ENCODE data around the gene FZR1. TPM values are rescaled to one million over a fixed set of nuclear protein-coding genes. Genes with fewer than 3 reads are reported as not detected.

The FZR1 gene
- total and polyA plus RNA-seq, 7 donors, result 12.8 to 25.8 (median 24.3) TPM

DNA sequence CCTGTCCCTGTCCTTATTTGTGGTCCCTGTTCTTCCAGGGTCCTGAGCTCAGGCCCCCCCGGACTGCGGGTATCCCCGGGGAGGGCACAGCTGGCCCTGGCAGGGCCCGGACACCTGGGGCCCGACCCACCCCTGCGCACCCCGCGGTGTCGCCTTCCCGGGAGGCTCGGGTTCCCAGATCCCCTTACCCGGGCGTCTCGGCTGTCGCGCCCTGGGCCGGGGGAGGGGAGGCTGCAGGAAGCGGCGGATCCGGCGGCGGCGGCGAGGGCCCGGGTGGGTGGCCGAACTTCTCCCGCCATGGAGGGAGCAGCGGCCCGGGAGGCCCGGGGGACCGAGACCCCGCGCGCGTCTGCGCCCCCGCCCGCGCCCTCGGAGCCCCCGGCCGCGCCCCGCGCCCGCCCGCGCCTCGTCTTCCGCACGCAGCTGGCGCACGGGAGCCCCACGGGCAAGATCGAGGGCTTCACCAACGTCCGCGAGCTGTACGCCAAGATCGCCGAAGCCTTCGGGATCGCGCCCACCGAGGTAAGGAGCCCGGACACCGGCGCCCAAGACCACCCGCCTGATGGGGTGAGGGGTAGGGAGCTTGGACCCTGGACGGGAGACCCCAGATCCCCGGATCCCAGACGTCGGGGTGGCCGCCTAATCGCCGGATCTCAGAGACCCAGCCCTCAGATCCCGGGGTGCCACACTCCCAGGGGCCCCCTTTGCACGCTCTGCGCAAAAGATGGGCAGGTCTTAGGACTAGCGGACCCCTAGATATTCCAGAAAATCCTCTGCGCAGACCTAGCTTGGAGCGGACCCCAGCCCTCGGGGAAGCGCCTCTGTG lies 79.4 kb downstream of the FZR1 start, which contains the start of gene GIPC3:
Gene GIPC3, plus strand, starts transcription at position 178 of the 826 bp plus-strand sequence. Its CDS starts 120 bp downstream, at position 298.
- intact Hi-C loops (cut with DNase I), result no loop called here
- Histone ChIP-seq H3K36me3 (ENCODE audit: insufficient read depth in 1 of 2, low read depth in 1 of 2) (no peaks in the 10 kb centered on the region), H3K9me3 (no peaks in the 10 kb centered on the region), H3K4me1 (no peaks in the 10 kb centered on the region), H3K27me3 (ENCODE audit: insufficient read depth in 3 of 3, low read length in 2 of 3) (peaks cover 0 to 28% (median 12%) of the 10 kb centered on the region in 3 donors), H3K4me3 (peak within 1 kb of the TSS; percentile 58), H3K27ac (no peak within 1 kb of the TSS)
- ATAC-seq (no peak), DNase-seq (no peak)
- WGBS, 3 donors, result 2 to 4% (median 3%) methylated on average over 56 to 84 of the region's 84 CpGs
- TF ChIP-seq, protein P1, sequence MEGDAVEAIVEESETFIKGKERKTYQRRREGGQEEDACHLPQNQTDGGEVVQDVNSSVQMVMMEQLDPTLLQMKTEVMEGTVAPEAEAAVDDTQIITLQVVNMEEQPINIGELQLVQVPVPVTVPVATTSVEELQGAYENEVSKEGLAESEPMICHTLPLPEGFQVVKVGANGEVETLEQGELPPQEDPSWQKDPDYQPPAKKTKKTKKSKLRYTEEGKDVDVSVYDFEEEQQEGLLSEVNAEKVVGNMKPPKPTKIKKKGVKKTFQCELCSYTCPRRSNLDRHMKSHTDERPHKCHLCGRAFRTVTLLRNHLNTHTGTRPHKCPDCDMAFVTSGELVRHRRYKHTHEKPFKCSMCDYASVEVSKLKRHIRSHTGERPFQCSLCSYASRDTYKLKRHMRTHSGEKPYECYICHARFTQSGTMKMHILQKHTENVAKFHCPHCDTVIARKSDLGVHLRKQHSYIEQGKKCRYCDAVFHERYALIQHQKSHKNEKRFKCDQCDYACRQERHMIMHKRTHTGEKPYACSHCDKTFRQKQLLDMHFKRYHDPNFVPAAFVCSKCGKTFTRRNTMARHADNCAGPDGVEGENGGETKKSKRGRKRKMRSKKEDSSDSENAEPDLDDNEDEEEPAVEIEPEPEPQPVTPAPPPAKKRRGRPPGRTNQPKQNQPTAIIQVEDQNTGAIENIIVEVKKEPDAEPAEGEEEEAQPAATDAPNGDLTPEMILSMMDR (IDR thresholded peaks at IDR 0.05), result no peak

DNA sequence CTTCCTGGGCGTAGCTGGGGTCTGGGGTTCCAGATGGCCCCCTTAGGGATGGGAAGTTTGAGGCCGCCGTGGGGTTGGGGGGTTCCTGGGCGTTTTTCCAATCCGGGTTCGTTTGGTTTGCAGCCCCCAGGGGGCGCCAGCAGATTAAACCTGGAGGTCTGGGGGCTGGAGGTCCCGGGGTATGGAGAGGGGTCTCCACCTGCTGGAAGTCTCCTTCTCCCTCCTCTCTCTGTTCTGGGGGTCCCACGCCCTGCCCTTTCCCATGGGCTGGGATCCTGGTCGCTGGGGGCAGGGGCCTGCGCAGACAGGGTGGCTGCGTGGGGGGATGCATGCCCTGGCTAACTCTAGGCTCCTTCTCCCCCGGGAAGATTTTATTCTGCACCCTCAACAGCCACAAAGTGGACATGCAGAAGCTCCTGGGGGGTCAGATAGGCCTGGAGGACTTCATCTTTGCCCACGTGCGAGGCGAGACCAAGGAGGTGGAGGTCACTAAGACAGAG lies 80.1 kb downstream of the FZR1 start:
- H3K9me3 ChIP-seq, result no peaks in the 10 kb centered on the region
- H3K36me3 ChIP-seq (ENCODE audit: insufficient read depth in 1 of 2, low read depth in 1 of 2), result no peaks in the 10 kb centered on the region
- intact Hi-C loops (cut with DNase I), result no loop called here
- H3K4me1 ChIP-seq, result no peaks in the 10 kb centered on the region
- DNase-seq (no peak), ATAC-seq (peak in 3 of 4 donors; percentile 16 to 40 (median 30))
- peak overlapping the region; percentile 58 for H3K4me3 ChIP-seq
- H3K27me3 ChIP-seq (ENCODE audit: insufficient read depth in 3 of 3, low read length in 2 of 3), result peaks cover 0 to 28% (median 12%) of the 10 kb centered on the region in 3 donors
- WGBS, 3 donors, result 20 to 25% (median 20%) methylated on average over 15 to 16 of the region's 16 CpGs
- TF ChIP-seq, protein P1 (IDR thresholded peaks at IDR 0.05), result peak; percentile 39
- no peak overlapping the region for H3K27ac ChIP-seq

DNA sequence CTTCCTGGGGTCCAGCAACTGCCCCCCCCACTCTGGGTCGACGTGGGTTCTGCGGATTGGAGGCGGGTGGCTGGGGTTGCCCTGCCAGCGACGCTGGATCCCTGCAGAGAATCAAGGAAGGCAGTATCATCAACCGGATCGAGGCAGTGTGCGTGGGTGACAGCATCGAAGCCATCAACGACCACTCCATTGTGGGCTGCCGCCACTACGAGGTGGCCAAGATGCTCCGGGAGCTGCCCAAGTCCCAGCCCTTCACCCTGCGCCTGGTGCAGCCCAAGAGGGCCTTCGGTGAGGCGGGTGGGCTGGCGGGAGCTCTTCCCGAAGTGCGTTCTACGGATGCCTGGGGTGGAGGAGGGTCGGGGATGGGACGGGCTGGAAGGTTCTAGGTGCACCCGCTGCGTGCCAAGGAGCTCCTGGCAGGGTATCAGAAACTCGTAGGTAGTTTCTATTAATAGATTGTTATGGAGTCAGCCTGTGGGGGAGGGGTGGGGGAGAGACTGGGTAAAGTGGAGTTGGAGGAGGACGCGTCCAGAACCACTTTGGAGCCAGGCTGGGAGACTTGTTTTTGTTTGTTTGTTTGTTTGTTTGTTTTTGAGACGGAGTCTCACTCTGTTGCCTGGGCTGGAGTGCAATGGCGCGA lies 80.7 kb downstream of the FZR1 start:
- H3K4me1 ChIP-seq, result no peaks in the 10 kb centered on the region
- H3K36me3 ChIP-seq (ENCODE audit: insufficient read depth in 1 of 2, low read depth in 1 of 2), result no peaks in the 10 kb centered on the region
- peaks cover 0 to 28% (median 12%) of the 10 kb centered on the region in 3 donors for H3K27me3 ChIP-seq (ENCODE audit: insufficient read depth in 3 of 3, low read length in 2 of 3)
- no peaks in the 10 kb centered on the region for H3K9me3 ChIP-seq
- TF ChIP-seq, protein P1 (IDR thresholded peaks at IDR 0.05), result no peak
- peak; percentile 70 to 87 (median 80) for ATAC-seq
- WGBS, 3 donors, result 48 to 55% (median 51%) methylated on average over 31 of the region's 31 CpGs
- H3K4me3 ChIP-seq, result no peak overlapping the region
- intact Hi-C loops (cut with DNase I), result no loop called here
- H3K27ac ChIP-seq, result no peak overlapping the region
- no peak for DNase-seq

Other genes starting within 250 kb of the FZR1 start
- 100 to 1,000 TPM; 209 to 439 (median 325) TPM for gene NFIC, start 139.7 kb upstream of the FZR1 start, total RNA-seq
- gene NFIC, start 139.7 kb upstream of the FZR1 start, polyA plus RNA-seq, result 100 to 1,000 TPM in 2 of 3 donors, 10 to 100 TPM in 1; 100.0 to 270 (median 165) TPM
- not detected for gene SMIM24, start 25.8 kb upstream of the FZR1 start, total RNA-seq
- gene SMIM24, start 25.8 kb upstream of the FZR1 start, polyA plus RNA-seq, result under 1 TPM; 0.10 to 0.53 (median 0.49) TPM
- not detected for gene SMIM44, start 22.9 kb upstream of the FZR1 start, total RNA-seq
- gene SMIM44, start 22.9 kb upstream of the FZR1 start, polyA plus RNA-seq, result not detected
- 10 to 100 TPM; 11.5 to 21.8 (median 17.1) TPM for gene DOHH, start 5.6 kb upstream of the FZR1 start, total RNA-seq
- gene DOHH, start 5.6 kb upstream of the FZR1 start, polyA plus RNA-seq, result 10 to 100 TPM; 22.3 to 54.3 (median 45.3) TPM
- 1 to 10 TPM in 1 of 4 donors, under 1 TPM in 1, not detected in 2; 0.44 to 1.0 TPM for gene TEKTIP1, start 32.9 kb downstream of the FZR1 start, total RNA-seq
- gene TEKTIP1, start 32.9 kb downstream of the FZR1 start, polyA plus RNA-seq, result not detected
- 10 to 100 TPM; 16.3 to 25.2 (median 21.5) TPM for gene MFSD12, start 51.3 kb downstream of the FZR1 start, total RNA-seq
- 10 to 100 TPM; 25.6 to 46.6 (median 33.8) TPM for gene MFSD12, start 51.3 kb downstream of the FZR1 start, polyA plus RNA-seq
- 10 to 100 TPM; 14.3 to 27.2 (median 24.5) TPM for gene HMG20B, start 66.6 kb downstream of the FZR1 start, total RNA-seq
- 10 to 100 TPM; 21.4 to 25.2 (median 24.7) TPM for gene HMG20B, start 66.6 kb downstream of the FZR1 start, polyA plus RNA-seq
- 1 to 10 TPM in 1 of 4 donors, under 1 TPM in 3; 0.30 to 1.1 (median 0.55) TPM for gene GIPC3, start 79.2 kb downstream of the FZR1 start, total RNA-seq
- under 1 TPM; 0.32 to 0.45 (median 0.33) TPM for gene GIPC3, start 79.2 kb downstream of the FZR1 start, polyA plus RNA-seq
- 1 to 10 TPM in 3 of 4 donors, under 1 TPM in 1; 0.89 to 3.0 (median 1.7) TPM for gene TBXA2R, start 100.6 kb downstream of the FZR1 start, total RNA-seq
- gene TBXA2R, start 100.6 kb downstream of the FZR1 start, polyA plus RNA-seq, result 1 to 10 TPM in 2 of 3 donors, under 1 TPM in 1; 0.52 to 1.2 (median 1.1) TPM
- 10 to 100 TPM; 15.2 to 21.4 (median 18.2) TPM for gene CACTIN, start 120.5 kb downstream of the FZR1 start, total RNA-seq
- 10 to 100 TPM; 11.8 to 20.5 (median 15.8) TPM for gene CACTIN, start 120.5 kb downstream of the FZR1 start, polyA plus RNA-seq
- 10 to 100 TPM; 13.5 to 22.4 (median 17.9) TPM for gene PIP5K1C, start 194.2 kb downstream of the FZR1 start, total RNA-seq
- gene PIP5K1C, start 194.2 kb downstream of the FZR1 start, polyA plus RNA-seq, result 10 to 100 TPM in 1 of 3 donors, 1 to 10 TPM in 2; 8.7 to 20.7 (median 9.9) TPM
- 1 to 10 TPM in 1 of 4 donors, under 1 TPM in 2, not detected in 1; 0.49 to 2.7 (median 0.99) TPM for gene TJP3, start 202.1 kb downstream of the FZR1 start, total RNA-seq
- gene TJP3, start 202.1 kb downstream of the FZR1 start, polyA plus RNA-seq, result under 1 TPM; 0.21 to 0.46 (median 0.32) TPM